Right renal cortex interstitium (tissue), 3 donors: ENCODE data around the gene SCN8A. TPM values are rescaled to one million over a fixed set of nuclear protein-coding genes. Genes with fewer than 3 reads are reported as not detected.
A peak's percentile ranks its signal among the peaks of the same experiment; 100 is the strongest.
"Not testable (repeated sequence)": the region's sequence is repeated elsewhere in the genome, so short reads cannot be mapped to it uniquely, and the experiment has no call there.

Source experiments
- DNase-seq, 3 donors: peaks; one replicate each; pipeline ENCODE4 v3.0.0-alpha.2; 2013; ENCODE audit warnings: low read depth in 3 of 3, low spot score in 2 of 3
- polyA plus RNA-seq, 3 donors: library from polyadenylated mRNA; unstranded; fragments of 120-200 nt; gene quantifications; one replicate each; pipeline ENCODE4 v1.2.1, GENCODE V29; 2013; ENCODE audit not compliant: insufficient read length in 3 of 3

SCN8A gene
- polyA plus RNA-seq, 3 donors = 1.7 to 2.6 (median 1.8) TPM

DNA sequence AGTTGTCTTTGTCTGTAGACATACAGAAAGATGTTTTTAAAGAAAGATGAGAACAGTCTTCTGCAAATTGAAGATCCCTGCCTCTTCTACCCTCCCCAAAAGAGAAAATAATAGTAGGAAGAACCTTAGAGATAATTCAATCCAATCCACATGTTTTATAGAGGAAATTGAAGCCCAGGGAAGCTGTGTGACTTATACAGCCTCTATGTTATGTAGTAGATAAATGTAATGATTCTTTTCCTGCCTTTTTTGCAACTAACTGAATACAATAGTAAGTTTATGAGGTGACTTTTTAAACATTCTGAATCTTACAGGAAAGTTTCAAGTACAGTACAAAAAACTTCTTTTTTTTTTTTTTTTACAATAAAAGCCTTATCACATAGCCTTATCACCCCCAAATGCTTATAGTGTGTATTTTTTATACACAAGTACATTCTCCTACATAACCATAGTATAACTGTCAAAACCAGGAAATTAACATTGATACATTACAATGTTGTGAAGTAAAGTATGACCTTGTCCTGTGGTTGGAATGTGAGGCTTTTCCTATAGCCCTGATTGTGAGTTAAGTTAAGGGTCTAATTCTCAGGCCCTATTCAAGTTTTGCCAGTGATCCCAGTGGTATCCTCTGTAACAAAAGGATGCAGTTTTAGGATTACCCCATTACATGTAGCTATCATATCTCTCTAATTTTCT lies 163.1 kb downstream of the SCN8A start:
- DNase-seq = peak in 1 of 3 donors; percentile 10

DNA sequence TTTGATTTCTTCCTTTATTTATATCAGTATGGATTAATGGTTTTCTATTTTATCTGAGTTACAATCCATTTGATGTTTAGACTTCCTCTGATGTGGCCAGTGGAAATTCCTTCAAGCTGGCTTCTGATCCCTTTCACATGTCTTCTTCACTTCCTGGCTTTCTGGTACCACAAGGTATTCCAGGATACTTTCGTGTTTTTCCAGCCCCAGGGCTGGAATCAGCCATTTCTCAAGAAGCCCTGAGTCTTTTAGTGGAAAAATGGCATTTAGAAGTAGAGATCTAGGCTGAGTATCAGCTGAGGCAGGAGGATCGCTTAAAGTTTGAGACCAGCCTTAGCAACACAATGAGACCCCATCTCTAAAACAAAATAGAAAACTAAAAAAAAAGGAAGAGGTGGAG lies 164.2 kb downstream of the SCN8A start:
- DNase-seq = no peak

DNA sequence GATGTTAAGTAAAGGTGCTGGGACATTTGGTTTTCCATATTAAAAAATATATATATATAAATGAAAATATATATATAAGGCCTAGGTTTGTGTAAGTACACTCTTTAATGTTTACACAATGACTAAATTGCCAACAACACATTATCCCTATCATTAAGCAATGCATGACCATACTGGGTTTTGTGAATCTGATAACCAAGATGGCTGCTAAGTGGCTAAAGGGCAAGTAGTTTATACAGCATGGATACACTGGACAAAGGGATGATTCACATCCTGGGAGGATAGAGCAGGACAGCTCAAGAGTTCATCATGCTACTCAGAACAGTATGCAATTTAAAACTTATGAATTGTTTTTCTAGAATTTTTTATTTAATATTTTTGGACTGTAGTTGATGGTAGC lies 168.1 kb downstream of the SCN8A start:
- DNase-seq = no peak

DNA sequence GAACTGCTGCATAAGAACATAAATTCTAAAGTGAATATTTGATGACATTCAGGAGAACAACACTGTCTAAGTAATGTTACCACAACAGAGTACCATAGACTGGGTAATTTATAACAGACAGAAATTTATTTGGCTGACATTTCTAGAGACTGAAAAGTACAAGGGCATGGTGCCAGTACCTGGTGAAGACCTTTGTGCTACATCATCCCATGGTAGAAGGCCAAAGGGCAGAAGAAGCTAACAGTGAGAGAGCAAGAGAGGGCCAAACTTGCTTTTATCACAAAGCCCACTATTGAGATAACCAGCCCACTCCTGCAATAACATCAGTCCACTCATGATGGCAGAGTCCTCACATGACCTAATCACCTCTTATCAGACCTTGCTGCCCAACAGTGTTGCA lies 168.7 kb downstream of the SCN8A start:
- DNase-seq = no peak

DNA sequence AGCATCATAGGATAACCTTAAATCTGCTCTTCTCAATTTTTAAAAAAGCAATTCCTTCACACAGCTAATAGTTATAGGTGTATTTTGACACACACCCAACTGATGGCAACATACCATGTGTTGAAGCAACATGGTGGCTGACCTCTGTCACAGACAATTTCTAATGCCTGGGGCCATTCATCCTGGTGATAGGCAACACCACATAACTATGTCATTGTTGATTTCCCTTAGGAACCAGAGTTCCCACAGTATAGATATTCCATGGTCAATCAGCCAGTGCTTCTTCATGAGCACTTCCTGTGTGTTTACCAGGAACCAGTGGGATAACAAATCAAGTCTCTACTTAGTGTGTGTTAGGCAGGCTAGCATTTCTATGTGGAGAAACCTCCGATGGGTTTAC lies 169.2 kb downstream of the SCN8A start:
- no peak for DNase-seq

DNA sequence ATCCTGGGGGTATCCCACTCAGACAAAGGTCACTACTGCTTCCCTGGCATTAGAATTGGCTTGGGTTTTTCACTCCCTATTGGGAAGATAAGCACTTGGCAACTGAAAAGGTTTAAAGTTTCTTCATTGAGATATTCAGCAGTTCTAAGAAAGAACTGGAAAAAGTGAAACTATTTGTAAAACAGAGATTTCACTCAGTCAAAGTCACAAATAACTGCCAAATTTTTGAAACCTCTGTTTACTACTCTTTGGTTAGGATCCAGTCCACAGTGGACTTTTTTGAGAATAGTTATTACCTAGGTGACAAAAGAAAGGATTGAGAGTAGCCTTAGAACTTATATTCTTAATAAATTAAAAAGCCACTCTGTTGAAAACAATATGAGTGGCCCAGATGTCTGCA lies 172.7 kb downstream of the SCN8A start:
- DNase-seq = no peak

DNA sequence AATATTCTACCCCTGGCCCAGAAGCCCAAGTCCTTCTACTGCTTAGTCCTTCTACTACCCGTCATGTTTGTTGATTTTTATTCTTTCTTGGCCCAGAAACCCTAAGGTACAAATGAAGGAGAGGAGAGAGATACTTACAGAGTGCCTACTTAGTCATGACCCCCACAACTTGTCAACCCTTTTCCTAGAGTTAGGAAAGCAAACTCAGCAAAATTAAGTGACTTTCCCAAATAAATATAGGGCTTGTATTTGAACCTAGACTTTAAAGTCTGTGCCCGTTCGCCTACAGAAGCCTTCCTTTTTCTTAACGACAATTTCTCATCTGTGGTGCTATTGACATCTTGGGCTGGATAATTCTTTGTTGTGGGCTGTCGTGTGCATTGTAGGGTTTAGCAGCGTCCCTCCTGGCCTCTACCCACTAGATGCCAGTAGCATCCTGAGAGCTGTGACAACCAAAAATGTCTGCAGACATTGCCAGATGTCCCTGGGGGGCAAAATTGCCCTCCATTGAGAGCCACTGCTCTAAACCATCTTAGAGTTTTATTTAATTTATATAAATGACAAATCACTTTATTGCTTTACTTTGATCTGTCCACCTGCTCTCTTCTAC lies 175.1 kb downstream of the SCN8A start:
- DNase-seq = no peak

DNA sequence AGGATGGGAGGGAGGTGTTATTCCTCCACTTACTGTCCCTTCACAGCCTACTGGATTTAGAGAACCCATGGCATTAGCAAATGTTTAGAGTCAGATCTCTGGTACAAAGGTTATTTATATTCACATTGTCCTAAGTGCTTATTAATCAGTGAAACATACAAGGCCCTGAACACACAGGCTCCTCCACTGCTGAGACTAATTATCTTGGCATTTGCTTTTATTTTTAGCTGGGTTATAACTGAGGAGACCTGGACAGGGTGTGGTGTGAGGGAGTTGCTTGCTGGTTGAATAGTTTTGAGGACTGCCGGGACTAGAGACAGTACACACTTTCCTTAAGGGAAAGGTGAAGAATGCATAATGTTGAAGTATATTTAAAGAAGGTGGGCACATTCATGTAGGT lies 180.0 kb downstream of the SCN8A start:
- no peak for DNase-seq

DNA sequence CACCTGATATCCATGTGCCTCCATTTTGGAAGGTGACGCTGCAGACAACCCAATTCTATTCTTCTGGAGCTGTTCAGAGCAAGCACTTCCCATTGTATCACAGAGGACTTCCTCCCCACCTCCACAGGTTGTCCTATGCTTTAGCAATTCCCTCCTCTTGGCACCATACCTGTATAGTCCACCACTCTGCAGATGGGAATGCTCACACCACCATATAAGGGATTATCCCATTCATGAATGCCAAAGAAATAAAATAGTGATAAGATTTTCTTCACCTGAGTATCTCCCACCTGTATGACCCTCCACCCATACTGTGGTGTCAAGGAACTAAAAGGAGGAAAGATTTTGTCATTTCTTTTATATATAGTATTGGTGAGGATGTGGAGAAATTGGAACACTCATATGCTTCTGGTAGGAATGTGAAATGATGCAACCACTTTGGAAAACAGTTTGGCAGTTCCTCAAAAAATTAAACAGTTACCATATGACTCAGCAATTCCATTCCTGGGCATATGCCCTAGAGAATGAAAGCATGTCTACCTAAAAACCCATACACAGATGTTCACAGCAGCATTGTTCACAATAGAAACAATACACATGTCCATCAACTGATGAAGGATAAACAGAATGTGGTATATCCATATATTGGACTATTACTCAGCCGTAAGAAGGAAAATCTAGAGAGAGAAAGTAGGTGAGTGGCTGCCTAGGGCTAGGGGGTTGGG lies 182.3 kb downstream of the SCN8A start:
- no peak for DNase-seq

DNA sequence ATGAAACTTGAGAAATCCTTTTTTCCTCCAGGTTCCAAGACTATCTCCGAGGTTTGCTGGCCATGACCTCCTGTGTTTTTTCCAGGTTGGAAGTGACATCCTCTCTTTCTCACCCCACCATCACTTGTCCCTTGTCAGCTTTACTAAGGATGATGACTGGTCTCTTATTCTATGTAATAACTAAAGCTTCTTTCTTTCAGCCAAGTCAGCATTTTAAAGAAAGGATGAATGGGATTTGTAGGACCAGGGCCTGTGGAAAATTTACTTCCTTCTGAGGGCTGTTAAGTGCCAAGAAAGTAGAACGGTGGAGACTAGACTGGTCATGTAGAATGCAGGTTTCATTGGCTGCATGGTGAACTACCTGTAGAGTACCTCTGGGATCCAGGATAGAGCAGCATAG lies 183.9 kb downstream of the SCN8A start:
- DNase-seq = no peak

DNA sequence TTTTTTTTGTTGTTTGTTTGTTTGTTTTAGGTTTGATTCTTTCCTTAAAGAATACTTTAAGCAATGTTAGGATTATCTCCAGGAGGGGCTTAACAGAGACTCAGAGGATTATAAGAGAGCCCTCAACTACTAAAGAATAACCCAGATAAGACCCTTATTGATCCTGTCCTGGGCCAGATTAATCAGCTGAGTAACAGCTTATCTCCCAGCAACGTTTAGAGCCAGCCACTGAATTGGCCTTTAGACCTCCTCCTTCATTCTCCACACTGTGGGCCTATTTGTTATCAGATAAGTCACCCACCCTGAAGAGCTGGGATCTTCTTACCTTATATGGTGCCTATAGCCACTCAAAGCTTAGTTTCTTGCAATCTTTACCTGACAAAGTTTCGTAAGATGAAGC lies 186.4 kb downstream of the SCN8A start:
- no peak for DNase-seq

DNA sequence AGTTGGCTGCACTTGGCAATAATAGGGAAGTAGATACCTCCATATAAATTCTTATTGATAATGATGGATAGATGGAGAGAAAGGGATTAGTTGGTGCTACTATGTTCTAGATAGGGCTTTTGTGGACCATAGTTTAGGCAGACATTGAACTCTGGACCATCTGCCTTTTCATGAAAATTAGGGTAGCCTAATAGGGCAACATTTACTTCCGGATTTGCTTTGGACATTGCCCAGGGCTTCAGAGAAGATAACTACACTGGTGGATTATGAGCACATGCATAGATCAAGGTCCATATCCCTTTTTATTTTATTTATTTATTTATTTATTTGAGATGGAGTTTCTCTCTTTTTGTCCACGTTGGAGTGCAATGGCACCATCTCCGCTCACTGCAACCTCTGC lies 186.9 kb downstream of the SCN8A start:
- no peak for DNase-seq

DNA sequence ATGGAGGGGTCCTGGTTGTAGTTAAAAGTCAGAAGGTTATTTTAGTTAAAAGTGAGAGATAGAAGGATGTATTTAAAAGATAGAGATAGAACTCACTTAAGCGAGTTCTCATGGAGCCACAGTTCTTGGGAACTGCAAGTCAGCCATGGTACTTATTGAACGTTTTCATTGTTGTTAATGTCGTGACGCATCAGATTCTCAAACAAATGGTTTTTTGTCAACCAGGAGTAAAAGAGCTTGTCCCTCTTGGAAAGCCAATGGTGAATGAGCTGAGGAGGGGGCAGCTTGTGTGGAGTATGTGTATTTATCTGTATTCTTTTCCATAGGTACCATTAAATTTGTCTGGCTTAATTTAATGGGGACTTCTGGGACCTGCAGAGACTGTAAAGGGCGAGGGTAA lies 188.8 kb downstream of the SCN8A start:
- no peak for DNase-seq

DNA sequence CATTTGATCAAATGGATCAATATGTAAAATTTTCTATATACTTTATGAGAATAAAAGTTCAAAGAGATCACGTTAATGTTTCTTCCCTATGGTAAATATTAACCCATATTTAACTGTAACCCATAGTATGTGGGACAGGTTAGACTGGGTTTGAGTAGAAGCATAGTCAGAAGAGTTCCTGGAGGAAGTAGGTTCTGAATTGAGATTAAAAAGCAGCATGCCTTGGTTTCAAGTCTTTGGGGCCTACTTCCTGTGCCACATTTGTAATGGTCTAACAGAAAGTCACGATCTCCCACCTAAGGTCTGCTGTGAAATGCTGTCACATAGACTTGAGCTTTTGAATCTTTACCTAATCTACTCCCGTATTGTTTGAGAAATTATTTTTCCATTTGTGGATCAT lies 193.7 kb downstream of the SCN8A start:
- DNase-seq = no peak

DNA sequence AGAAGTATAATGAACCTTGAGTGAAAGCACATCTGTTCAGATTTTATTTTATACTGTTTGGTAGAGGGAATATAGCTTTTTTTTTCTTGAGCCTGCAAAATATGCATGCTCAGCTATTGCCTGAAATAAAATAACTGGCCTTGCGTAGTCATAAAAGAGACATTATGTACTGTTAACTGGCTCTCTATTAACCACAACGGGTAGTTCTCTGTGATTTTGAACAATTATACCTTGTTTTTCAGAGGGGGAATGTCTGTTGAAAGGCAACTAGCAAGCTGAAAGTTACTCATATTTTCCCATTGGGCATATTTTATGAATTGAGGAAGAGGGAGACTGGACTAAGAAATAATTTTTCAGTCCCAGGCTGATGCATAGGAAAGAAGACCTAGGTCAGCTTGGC lies 194.9 kb downstream of the SCN8A start:
- no peak for DNase-seq

DNA sequence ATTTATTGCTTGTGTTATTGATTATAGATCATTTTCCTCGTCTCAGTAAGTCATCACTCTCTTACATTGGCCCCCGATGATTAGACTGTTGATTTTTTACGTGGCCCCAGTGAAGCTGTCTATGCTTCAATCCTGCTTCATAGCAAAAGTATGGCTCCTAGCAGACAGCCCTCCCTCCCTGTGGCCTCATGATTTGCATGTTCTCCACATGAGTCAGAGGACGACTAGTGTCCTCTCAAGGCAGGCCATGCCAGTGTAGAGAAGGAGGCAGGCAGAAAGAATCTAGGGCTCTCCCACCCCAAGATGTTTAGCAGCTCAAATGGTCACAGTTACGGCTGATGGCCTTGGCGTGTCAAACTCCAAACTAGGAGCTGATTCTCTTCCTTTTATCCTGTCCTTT lies 197.8 kb downstream of the SCN8A start:
- DNase-seq = no peak

DNA sequence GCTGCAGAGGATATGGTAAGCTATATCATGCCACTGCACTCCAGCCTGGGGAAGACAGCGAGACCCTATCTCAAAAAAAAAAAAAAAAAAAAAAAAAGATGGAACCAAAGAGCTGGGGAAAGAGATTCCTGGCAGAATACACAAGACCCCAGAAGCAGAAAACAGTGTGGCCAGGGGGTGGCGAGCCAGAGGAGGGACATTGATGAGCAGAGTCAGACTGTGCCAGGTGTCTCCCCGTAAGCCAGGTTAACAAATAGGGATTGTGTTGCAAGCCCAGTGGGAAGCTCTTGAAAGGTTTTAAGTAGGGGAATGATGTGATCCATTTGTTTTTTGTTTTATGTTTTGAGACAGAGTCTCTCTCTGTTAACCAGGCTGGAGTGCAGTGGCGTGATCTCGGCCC lies 201.4 kb downstream of the SCN8A start:
- no peak for DNase-seq

DNA sequence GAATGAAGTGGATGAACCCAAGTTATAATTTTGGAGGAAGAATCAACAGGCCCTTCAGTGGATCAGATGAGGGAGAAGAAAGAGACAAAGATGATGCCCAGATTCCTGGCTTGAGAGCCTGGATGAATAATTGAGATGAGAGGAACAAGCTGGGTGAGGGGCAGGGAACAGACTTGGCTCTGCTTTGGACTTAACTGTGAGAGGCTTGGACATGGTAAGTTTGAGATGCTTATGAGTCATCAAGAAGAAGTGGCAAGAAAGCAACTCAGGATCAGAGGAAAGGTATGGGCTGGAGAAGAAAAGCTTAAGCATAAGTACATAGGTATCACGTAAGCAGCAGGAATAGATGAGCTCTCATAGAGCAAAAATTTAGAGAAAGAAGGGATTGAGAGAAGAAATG lies 202.2 kb downstream of the SCN8A start:
- no peak for DNase-seq

DNA sequence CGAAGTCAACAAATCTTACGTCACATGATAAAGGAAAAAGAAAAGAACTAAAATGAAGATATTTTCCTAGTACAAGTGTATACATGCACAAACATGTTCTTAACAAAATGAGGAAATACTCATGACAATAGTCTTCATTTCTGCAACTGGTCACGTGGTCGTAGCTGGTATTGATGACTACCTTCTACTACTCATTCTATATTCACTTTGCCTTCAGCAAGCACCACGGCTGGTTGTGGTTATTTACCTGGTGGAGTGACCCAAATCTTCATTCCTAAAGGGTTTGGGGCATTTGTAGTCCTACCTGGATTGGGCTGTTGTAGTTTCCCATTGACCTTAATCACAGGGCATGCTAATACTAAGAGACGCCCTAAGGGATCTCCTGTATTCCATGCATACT lies 206.3 kb downstream of the SCN8A start:
- no peak for DNase-seq

DNA sequence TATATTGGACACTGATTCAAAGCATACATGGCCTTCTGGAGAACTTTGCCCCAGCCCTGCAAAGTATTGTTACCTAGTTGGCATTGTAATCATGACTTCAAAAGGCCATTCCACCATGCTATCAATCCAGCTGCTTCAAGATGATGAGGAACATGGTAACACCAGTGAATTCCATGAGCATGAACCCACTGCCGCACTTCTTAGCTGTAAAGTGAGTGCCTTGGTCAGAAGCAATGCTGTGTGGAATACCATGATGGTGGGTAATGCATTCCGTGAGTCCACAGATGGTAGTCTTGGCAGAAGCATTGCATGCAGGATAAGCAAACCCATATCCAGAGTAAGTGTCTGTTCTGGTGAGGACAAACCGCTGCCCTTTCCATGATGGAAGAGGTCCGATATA lies 207.0 kb downstream of the SCN8A start:
- DNase-seq = not testable (repeated sequence)

DNA sequence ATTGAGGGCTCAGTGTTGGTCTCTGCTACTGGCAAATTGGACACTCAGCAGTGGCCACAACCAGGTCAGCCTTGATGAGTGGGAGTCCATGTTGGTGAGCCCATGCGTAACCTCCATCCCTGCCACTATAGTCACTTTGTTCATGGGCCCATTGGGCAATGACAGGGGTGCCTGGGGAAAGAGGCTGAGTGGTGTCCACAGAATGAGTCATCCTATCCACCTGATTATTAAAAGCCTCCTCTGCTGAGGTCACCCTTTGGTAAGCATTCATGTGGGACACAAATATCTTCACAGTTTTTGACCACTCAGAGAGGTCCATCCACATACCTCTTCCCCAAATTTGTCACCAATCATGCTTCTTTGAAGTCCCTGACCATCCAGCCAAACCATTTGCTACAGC lies 207.5 kb downstream of the SCN8A start:
- no peak for DNase-seq

DNA sequence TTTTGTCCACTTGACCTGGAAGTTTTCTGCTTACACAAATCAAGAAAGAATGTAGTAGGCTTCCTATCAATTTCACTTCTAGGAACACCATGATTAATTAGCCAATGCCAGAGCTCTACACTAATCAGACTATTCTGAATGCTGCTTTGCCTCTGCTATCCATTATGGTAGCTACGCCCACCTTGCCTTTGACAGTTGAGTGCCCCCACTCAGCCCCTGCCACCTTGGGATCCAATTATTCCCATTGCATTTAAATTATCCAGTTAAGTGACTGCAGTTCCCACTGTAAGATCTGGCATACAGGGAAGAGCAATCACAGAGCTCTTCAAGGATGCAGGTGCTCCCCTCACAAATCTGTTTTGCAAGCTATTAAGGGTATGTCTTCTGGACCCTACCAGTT lies 210.0 kb downstream of the SCN8A start:
- DNase-seq = no peak
